Caco-2 (cell line): ENCODE measurements around the gene OR52A5. TPM values are rescaled to one million over a fixed set of nuclear protein-coding genes. Genes with fewer than 3 reads are reported as not detected.

Experiments
- BruUV-seq: library from RNA; stranded (reverse); fragments of 400-500 nt; replicated peaks from 2 replicates; lab custom pipeline; 2021; lab: Mats Ljungman, UMichigan
- CTCF ChIA-PET: fragments of 300-600 bp; sonication (Branson Sonifier 250); formaldehyde crosslinking; loops from one replicate; lab custom pipeline; 2022; ENCODE audit warnings: antibody characterized with exemption; lab: Charles Lee
- POLR2A ChIA-PET: fragments of 300-600 bp; sonication (Branson Sonifier 250); formaldehyde crosslinking; loops from one replicate; lab custom pipeline; 2022; ENCODE audit warnings: antibody characterized with exemption; lab: Charles Lee
- DNase-seq, 2 experiments: peaks; one replicate each; pipeline versions ENCODE4 v3.0.0 to v3.0.0-alpha.2; 2020 to 2022
- H3K27me3 ChIP-seq: replicated peaks from 2 replicates; pipeline ENCODE4 v1.6.0; 2011; ENCODE audit warnings: low read length; ENCODE audit not compliant: control insufficient read depth, insufficient read depth
- H3K36me3 ChIP-seq: 2 replicates; pipeline ENCODE4 v1.5.1; 2011; ENCODE audit warnings: low read length; ENCODE audit not compliant: control insufficient read depth, insufficient read depth
- H3K4me1 ChIP-seq: fragments of 250-450 bp; sonication (Bioruptor Pico); 2 replicates; pipeline ENCODE4 v1.5.1; 2020; ENCODE audit warnings: mild to moderate bottlenecking
- H3K4me3 ChIP-seq: 2 replicates; pipeline ENCODE4 v1.5.1; 2011; ENCODE audit warnings: low read depth, mild to moderate bottlenecking, control low read depth, low read length
- H3K9me3 ChIP-seq: fragments of 250-450 bp; sonication (Bioruptor Pico); 2 replicates; pipeline ENCODE4 v1.5.1; 2020; ENCODE audit warnings: mild to moderate bottlenecking, moderate library complexity
- H3K27ac Mint-ChIP-seq: one replicate; pipeline ENCODE4 v1.8.0; 2022; ENCODE audit warnings: mixed read lengths; ENCODE audit not compliant: unreplicated experiment
- H3K27me3 Mint-ChIP-seq: one replicate; pipeline ENCODE4 v1.8.0; 2022; ENCODE audit warnings: mixed read lengths; ENCODE audit not compliant: insufficient read depth, unreplicated experiment
- H3K36me3 Mint-ChIP-seq: one replicate; pipeline ENCODE4 v1.8.0; 2022; ENCODE audit warnings: mild to moderate bottlenecking, mixed read lengths; ENCODE audit not compliant: insufficient read depth, unreplicated experiment
- H3K4me1 Mint-ChIP-seq: one replicate; pipeline ENCODE4 v1.8.0; 2022; ENCODE audit warnings: low read depth, mixed read lengths; ENCODE audit not compliant: unreplicated experiment
- H3K4me3 Mint-ChIP-seq: one replicate; pipeline ENCODE4 v1.8.0; 2022; ENCODE audit warnings: mild to moderate bottlenecking, moderate library complexity, mixed read lengths; ENCODE audit not compliant: unreplicated experiment
- H3K9me3 Mint-ChIP-seq: one replicate; pipeline ENCODE4 v1.8.0; 2022; ENCODE audit warnings: mixed read lengths; ENCODE audit not compliant: unreplicated experiment
- CTCF ChIP-seq, 2 experiments: fragments of 200-600 bp in 1 of 2; IDR thresholded peaks; 1 replicate in 1 of 2; 2 replicates in 1 of 2; pipeline versions ENCODE4 v1.5.1 to v1.8.0; 2011 to 2022; ENCODE audit warnings: antibody characterized with exemption in 1 of 2, control low read depth in 1 of 2, inconsistent platforms in 1 of 2, low read depth in 1 of 2, low read length in 1 of 2, mild to moderate bottlenecking in 1 of 2, moderate library complexity in 1 of 2; ENCODE audit not compliant: insufficient read depth in 1 of 2, severe bottlenecking in 1 of 2, unreplicated experiment in 1 of 2
- intact Hi-C: fragments of 100-400 bp; cut with micrococcal nuclease; formaldehyde crosslinking; loops from one replicate; pipeline ENCODE4 v1.10.0; 2022; ENCODE audit not compliant: unreplicated experiment
- total RNA-seq: library from RNA; stranded (reverse); gene quantifications from 2 replicates; pipeline ENCODE4 v1.2.3, GENCODE V29; 2022

The OR52A5 gene
- total RNA-seq, 1 experiment from 2014 or later, result not detected

DNA sequence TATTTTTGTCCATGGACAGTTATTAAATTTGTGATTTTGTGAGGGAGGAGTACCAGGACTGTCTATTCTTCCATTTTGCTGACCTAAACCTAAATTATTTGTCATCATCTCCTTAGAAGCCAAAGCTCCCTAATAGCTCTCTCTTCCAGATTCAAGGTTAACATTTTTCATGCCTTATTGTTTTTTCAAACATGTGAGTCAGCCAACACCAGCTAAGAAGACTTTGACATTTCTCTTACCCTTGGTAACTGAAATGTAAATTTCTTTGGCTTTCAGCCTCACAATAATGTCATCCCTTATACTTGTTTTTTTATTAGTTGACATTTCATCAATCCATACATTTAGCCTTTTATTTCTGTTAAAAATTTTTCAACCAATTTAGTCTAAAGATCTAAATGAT lies 49.6 kb downstream of the OR52A5 start:
- CTCF ChIA-PET, result no interaction called here
- no peaks in the 10 kb centered on the region for H3K9me3 ChIP-seq
- POLR2A ChIA-PET, result no interaction called here
- no peaks in the 10 kb centered on the region for H3K4me1 ChIP-seq
- Mint-ChIP-seq H3K4me1 (peaks cover 8% of the 10 kb centered on the region), H3K27ac (no peak overlapping the region), H3K27me3 (peaks cover 4% of the 10 kb centered on the region), H3K4me3 (no peak overlapping the region), H3K36me3 (no peaks in the 10 kb centered on the region), H3K9me3 (no peaks in the 10 kb centered on the region)
- H3K27me3 ChIP-seq, result no peaks in the 10 kb centered on the region
- TF ChIP-seq CTCF (IDR thresholded peaks at IDR 0.05; ENCODE audit: insufficient read depth in 1 of 2, low read depth in 1 of 2, low read length in 1 of 2, severe bottlenecking in 1 of 2, unreplicated experiment in 1 of 2), result no peak
- H3K4me3 ChIP-seq, result no peak overlapping the region
- H3K36me3 ChIP-seq, result no peaks in the 10 kb centered on the region
- no TSS peak for BruUV-seq
- intact Hi-C loops, result no loop called here
- DNase-seq, result no peak

DNA sequence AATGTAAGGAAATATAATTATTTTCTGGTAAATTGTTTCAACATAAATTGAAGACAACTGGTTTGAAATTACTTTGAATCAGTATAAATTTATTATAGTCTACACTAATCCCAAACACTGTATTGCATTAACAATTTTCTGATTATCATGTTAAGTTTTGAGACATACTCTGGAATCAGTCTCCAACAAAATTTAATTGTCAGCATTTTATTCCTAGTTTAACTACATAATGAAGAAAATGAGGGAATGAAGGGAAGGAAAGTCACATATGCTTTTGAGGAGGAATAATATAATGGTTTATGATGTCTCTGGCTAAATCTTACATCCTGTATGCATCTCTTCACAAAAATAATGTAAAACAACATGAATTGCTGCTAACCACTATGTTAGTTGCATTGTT lies 54.6 kb downstream of the OR52A5 start:
- no peaks in the 10 kb centered on the region for H3K36me3 ChIP-seq
- H3K36me3 Mint-ChIP-seq, result no peaks in the 10 kb centered on the region
- no peak for DNase-seq
- H3K27me3 Mint-ChIP-seq, result no peaks in the 10 kb centered on the region
- H3K9me3 ChIP-seq, result no peaks in the 10 kb centered on the region
- H3K9me3 Mint-ChIP-seq, result no peaks in the 10 kb centered on the region
- H3K27ac Mint-ChIP-seq, result no peak overlapping the region
- no peak for TF ChIP-seq CTCF (IDR thresholded peaks at IDR 0.05; ENCODE audit: insufficient read depth in 1 of 2, low read depth in 1 of 2, low read length in 1 of 2, severe bottlenecking in 1 of 2, unreplicated experiment in 1 of 2)
- intact Hi-C loops, result no loop called here
- peaks cover 8% of the 10 kb centered on the region for H3K4me1 Mint-ChIP-seq
- H3K4me3 Mint-ChIP-seq, result no peak overlapping the region
- no peak overlapping the region for H3K4me3 ChIP-seq
- BruUV-seq, result no TSS peak
- ChIA-PET POLR2A (no interaction called here), CTCF (no interaction called here)
- no peaks in the 10 kb centered on the region for H3K4me1 ChIP-seq
- no peaks in the 10 kb centered on the region for H3K27me3 ChIP-seq

- CTCF ChIA-PET, result no interaction called here
Measured at GRCh38 chr11:5081405-5081804, 56.8 kb downstream of the OR52A5 start.

More at GRCh38 chr11:5081405-5081804, 56.8 kb downstream of the OR52A5 start:
- no peaks in the 10 kb centered on the region for H3K4me1 ChIP-seq
- H3K36me3 ChIP-seq, result no peaks in the 10 kb centered on the region
- no peaks in the 10 kb centered on the region for H3K27me3 Mint-ChIP-seq
- no peak overlapping the region for H3K27ac Mint-ChIP-seq
- H3K4me3 Mint-ChIP-seq, result no peak overlapping the region
- no TSS peak for BruUV-seq
- H3K27me3 ChIP-seq, result no peaks in the 10 kb centered on the region
- intact Hi-C loops, result no loop called here
- no peaks in the 10 kb centered on the region for H3K9me3 ChIP-seq
- no peak for DNase-seq
- POLR2A ChIA-PET, result no interaction called here
- no peaks in the 10 kb centered on the region for H3K9me3 Mint-ChIP-seq
- no peaks in the 10 kb centered on the region for H3K4me1 Mint-ChIP-seq
- H3K4me3 ChIP-seq, result no peak overlapping the region
- TF ChIP-seq CTCF (IDR thresholded peaks at IDR 0.05; ENCODE audit: insufficient read depth in 1 of 2, low read depth in 1 of 2, low read length in 1 of 2, severe bottlenecking in 1 of 2, unreplicated experiment in 1 of 2), result no peak
- no peaks in the 10 kb centered on the region for H3K36me3 Mint-ChIP-seq

Other genes with a start within 250 kb of the OR52A5 start
- not detected in 2 replicates for gene OR51A7, start 234.6 kb downstream of the OR52A5 start, total RNA-seq
- not detected in 2 replicates for gene OR51G2, start 219.0 kb downstream of the OR52A5 start, total RNA-seq
- not detected in 2 replicates for gene OR51G1, start 214.0 kb downstream of the OR52A5 start, total RNA-seq
- gene OR51A4, start 190.8 kb downstream of the OR52A5 start, total RNA-seq, result not detected in 2 replicates
- not detected in 2 replicates for gene OR51A2, start 182.6 kb downstream of the OR52A5 start, total RNA-seq
- gene OR51L1, start 143.5 kb downstream of the OR52A5 start, total RNA-seq, result not detected in 2 replicates
- not detected in 2 replicates for gene OR52J3, start 91.8 kb downstream of the OR52A5 start, total RNA-seq
- gene OR52E2, start 78.7 kb downstream of the OR52A5 start, total RNA-seq, result not detected in 2 replicates
- not detected in 2 replicates for gene OR52E1, start 68.8 kb downstream of the OR52A5 start, total RNA-seq
- not detected in 2 replicates for gene OR52A1, start 16.4 kb upstream of the OR52A5 start, total RNA-seq
- gene OR51V1, start 62.3 kb upstream of the OR52A5 start, total RNA-seq, result not detected in 2 replicates
- gene HBB, start 88.7 kb upstream of the OR52A5 start, total RNA-seq, result not detected in 2 replicates
- gene HBD, start 96.1 kb upstream of the OR52A5 start, total RNA-seq, result not detected in 2 replicates
- gene HBG1, start 111.5 kb upstream of the OR52A5 start, total RNA-seq, result not detected in 2 replicates
- not detected in 2 replicates for gene HBG2, start 116.4 kb upstream of the OR52A5 start, total RNA-seq
- not detected in 2 replicates for gene HBE1, start 131.6 kb upstream of the OR52A5 start, total RNA-seq
- gene OR51B4, start 163.6 kb upstream of the OR52A5 start, total RNA-seq, result not detected in 2 replicates
- gene OR51B2, start 185.9 kb upstream of the OR52A5 start, total RNA-seq, result not detected in 2 replicates
- not detected in 2 replicates for gene OR51B5, start 205.2 kb upstream of the OR52A5 start, total RNA-seq
- not detected in 2 replicates for gene OR51B6, start 213.2 kb upstream of the OR52A5 start, total RNA-seq
- not detected in 2 replicates for gene OR51M1, start 245.5 kb upstream of the OR52A5 start, total RNA-seq